GM19025 (cell line): ENCODE data around the gene PRPS1.
"Not testable (repeated sequence)": the region's sequence is repeated elsewhere in the genome, so short reads cannot be mapped to it uniquely, and the experiment has no call there.

Experiments used
- ATAC-seq: cut with Tn5 transposase; IDR thresholded peaks from one replicate; pipeline ENCODE4 v1.9.1; 2021; ENCODE audit warnings: mild to moderate bottlenecking, low read depth, moderate library complexity; ENCODE audit not compliant: unreplicated experiment

The PRPS1 gene

GRCh38 chrX:107673431-107673830 lies 45.1 kb downstream of the PRPS1 start:
- no peak for ATAC-seq

GRCh38 chrX:107673933-107674479 lies 45.7 kb downstream of the PRPS1 start:
- peak; percentile 82 for ATAC-seq

GRCh38 chrX:107674480-107675364 lies 46.4 kb downstream of the PRPS1 start:
- ATAC-seq: peak; percentile 23

- ATAC-seq: no peak
Measured at GRCh38 chrX:107675365-107675654, 47.0 kb downstream of the PRPS1 start.

- no peak for ATAC-seq
Measured at GRCh38 chrX:107675823-107676555, 47.7 kb downstream of the PRPS1 start.

GRCh38 chrX:107676559-107677378 lies 48.5 kb downstream of the PRPS1 start:
- no peak for ATAC-seq

- no peak for ATAC-seq
Measured at GRCh38 chrX:107677501-107677901, 49.2 kb downstream of the PRPS1 start.

- no peak for ATAC-seq
Measured at GRCh38 chrX:107677909-107678308, 49.6 kb downstream of the PRPS1 start.

- no peak for ATAC-seq
Measured at GRCh38 chrX:107678957-107679740, 50.8 kb downstream of the PRPS1 start.

- no peak for ATAC-seq
Measured at GRCh38 chrX:107682256-107682655, 53.9 kb downstream of the PRPS1 start.

- no peak for ATAC-seq
Measured at GRCh38 chrX:107683124-107683895, 55.0 kb downstream of the PRPS1 start.

GRCh38 chrX:107683931-107684330 lies 55.6 kb downstream of the PRPS1 start:
- ATAC-seq: no peak

GRCh38 chrX:107684956-107685385 lies 56.7 kb downstream of the PRPS1 start:
- ATAC-seq: peak; percentile 94

- ATAC-seq: not testable (repeated sequence)
Measured at GRCh38 chrX:107685586-107685985, 57.3 kb downstream of the PRPS1 start.

- ATAC-seq: no peak
Measured at GRCh38 chrX:107686026-107686425, 57.7 kb downstream of the PRPS1 start.

- no peak for ATAC-seq
Measured at GRCh38 chrX:107686792-107687191, 58.5 kb downstream of the PRPS1 start.

GRCh38 chrX:107687445-107687844 lies 59.1 kb downstream of the PRPS1 start:
- ATAC-seq: no peak

GRCh38 chrX:107691024-107691448 lies 62.7 kb downstream of the PRPS1 start:
- no peak for ATAC-seq

GRCh38 chrX:107699616-107700015 lies 71.3 kb downstream of the PRPS1 start:
- no peak for ATAC-seq
